Suprapubic skin (tissue), 4 donors: ENCODE measurements around the gene MFF.

Experiments used
- POLR2A ChIP-seq, 2 donors: fragments of 450-650 bp; IDR thresholded peaks; one replicate each; pipeline ENCODE4 v1.6.1; 2017; ENCODE audit warnings: antibody characterized with exemption in 2 of 2, mild to moderate bottlenecking in 2 of 2, moderate library complexity in 2 of 2
- POLR2AphosphoS5 ChIP-seq, 3 donors: sonication (generic); formaldehyde crosslinking; IDR thresholded peaks; one replicate each; pipeline ENCODE4 v1.6.1; 2017; ENCODE audit warnings: antibody characterized with exemption in 3 of 3

- no peak for TF ChIP-seq POLR2A (IDR thresholded peaks at IDR 0.05)
- no peak for TF ChIP-seq POLR2AphosphoS5 (IDR thresholded peaks at IDR 0.05)
Measured at GRCh38 chr2:227373389-227373788, 48.3 kb downstream of the MFF start.
